A673 (cell line): ENCODE data around the gene PRR5L.

ENCODE experiments used
- CTCF ChIP-seq: fragments of 300-800, 200-600 bp; sonication (generic); conservative IDR thresholded peaks from 2 replicates; pipeline ENCODE4 v1.5.1; 2017; ENCODE audit warnings: low read depth, mild to moderate bottlenecking, antibody characterized with exemption, low read length, moderate library complexity, mixed read lengths
- EZH2 ChIP-seq: fragments of 200-600 bp; sonication (generic); IDR thresholded peaks from 2 replicates; pipeline ENCODE4 v1.6.1; 2017; ENCODE audit warnings: borderline replicate concordance, low read depth, mild to moderate bottlenecking, mixed read lengths, antibody characterized with exemption, low read length; ENCODE audit not compliant: poor library complexity, severe bottlenecking

GRCh38 chr11:36488096-36488495 is 192.0 kb downstream of the PRR5L start:
- no peak for TF ChIP-seq CTCF
- no peak for TF ChIP-seq EZH2
